Sigmoid colon (tissue), 4 donors: ENCODE measurements around the gene CHD1.

Source experiments
- CTCF ChIP-seq, 4 experiments: fragments of 450-650 bp in 3 of 4; fragments of 200-600 bp in 1 of 4; IDR thresholded peaks; one replicate each; pipeline ENCODE4 v1.5.1; 2016 to 2019; ENCODE audit warnings: antibody characterized with exemption in 4 of 4, mild to moderate bottlenecking in 3 of 4, moderate library complexity in 2 of 4
- EP300 ChIP-seq, 4 donors: sonication (generic); formaldehyde crosslinking; IDR thresholded peaks; one replicate each; pipeline ENCODE4 v1.6.1; 2017; ENCODE audit warnings: antibody characterized with exemption in 4 of 4
- POLR2A ChIP-seq, 2 donors: fragments of 450-650 bp; IDR thresholded peaks; one replicate each; pipeline ENCODE4 v1.6.1; 2016; ENCODE audit warnings: antibody characterized with exemption in 2 of 2, mild to moderate bottlenecking in 2 of 2, moderate library complexity in 2 of 2
- POLR2AphosphoS5 ChIP-seq, 4 donors: sonication (generic); formaldehyde crosslinking; IDR thresholded peaks; one replicate each; pipeline ENCODE4 v1.6.1; 2017; ENCODE audit warnings: antibody characterized with exemption in 4 of 4

GRCh38 chr5:98810206-98810605, 118.6 kb downstream of the CHD1 start:
- TF ChIP-seq CTCF (IDR thresholded peaks at IDR 0.05) (no peak), POLR2A (IDR thresholded peaks at IDR 0.05) (no peak), POLR2AphosphoS5 (IDR thresholded peaks at IDR 0.05) (no peak), EP300 (IDR thresholded peaks at IDR 0.05) (no peak)
